ENCODE data around the gene CASD1.

Gene CASD1

DNA sequence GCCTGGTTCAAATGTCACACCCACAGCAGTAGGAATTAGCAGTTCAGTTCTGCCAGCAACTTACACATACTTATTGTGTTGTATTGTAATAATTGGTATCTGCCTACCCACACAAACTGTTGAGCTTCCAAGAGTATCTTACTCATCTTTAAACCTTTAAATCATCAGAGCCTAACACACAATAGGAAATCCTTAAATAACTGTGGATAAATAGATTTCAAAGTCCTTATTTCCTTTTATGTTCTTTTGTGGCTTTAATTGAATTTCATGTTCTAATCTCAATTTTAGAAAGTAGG, 3.9 kb downstream of the CASD1 start:
- no peak for DNase-seq

- DNase-seq = no peak
Observed at GRCh38 chr7:94514140-94514889, 4.7 kb downstream of the CASD1 start.

DNA sequence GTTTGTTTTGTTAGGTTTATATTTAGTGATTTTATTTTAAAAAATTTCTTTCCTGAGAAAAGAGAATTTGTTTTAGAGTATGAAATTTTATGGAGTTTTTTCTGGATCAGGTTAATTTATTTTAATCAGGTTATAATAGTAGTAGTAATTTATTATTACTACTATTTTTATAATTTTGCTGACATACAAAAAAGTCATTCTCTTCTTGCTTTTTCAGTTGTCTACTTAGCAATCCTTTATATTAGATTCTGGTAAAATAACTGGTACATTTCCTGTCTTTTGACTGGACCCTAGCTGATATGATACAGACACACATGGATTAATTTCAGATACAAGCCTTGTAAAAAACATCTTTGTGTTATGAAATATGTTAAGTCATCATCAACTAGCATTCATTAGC, 5.3 kb downstream of the CASD1 start:
- DNase-seq = no peak

DNA sequence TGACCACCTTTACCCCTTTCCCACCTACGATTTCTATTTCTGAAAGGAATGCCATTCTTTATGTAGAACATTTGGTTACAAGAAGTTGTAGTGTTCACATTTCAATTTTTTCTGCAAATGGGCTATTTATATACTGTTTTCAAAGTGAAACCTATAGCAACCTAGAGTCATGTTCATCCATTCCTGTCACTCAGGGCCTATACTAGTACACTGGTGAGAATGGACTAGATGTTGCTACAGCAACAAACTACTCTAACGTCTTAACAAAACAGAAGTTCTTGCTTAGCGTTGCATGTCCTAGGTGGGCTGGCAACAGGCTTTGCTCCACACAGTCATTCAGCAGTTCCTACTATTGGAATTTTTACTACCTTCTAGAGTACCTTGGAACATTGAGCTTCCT, 16.3 kb downstream of the CASD1 start:
- no peak for DNase-seq

GRCh38 chr7:94529516-94529915, 19.9 kb downstream of the CASD1 start:
- DNase-seq = no peak

DNA sequence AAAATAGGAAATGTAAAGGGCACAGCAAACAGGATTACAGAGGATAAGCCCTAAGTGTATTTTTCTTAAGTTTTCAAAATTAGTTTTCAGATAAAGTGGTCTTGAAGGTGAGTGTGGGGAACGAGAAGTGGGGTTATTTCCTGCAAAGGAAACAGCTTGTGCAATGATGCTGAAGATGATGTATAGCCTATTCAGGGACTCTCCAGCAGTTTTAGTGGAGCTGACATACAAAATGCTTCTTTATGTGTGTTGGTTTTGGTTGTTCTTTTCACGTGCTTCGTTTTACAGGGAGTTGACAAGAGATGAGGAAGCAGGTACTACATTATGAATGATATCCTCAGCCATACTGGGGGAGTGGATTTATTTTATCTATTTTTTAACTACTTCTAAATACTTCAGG, 20.5 kb downstream of the CASD1 start:
- DNase-seq = no peak

- DNase-seq = no peak
Observed at GRCh38 chr7:94532676-94533075, 23.1 kb downstream of the CASD1 start.

- no peak for DNase-seq
Observed at GRCh38 chr7:94540428-94540827, 30.8 kb downstream of the CASD1 start.

DNA sequence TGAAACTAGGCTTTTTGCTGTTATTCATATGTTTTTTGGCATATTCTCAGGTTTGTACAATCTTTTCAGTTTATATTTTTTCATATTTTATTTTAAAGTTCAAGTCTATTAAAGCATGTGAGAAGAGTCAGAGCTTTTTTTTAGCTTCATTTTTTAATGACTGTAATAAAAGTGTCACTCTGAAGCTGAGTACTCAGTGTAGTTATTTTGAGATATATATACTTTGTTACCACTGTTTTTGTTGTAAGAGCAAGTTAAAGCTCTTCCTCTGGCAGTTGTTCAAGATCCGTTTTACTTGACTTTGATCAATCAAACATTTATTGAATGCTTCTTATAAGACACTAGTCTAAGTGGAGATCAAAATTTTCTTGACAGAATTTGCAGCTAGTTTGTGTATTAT, 37.5 kb downstream of the CASD1 start:
- no peak for DNase-seq

DNA sequence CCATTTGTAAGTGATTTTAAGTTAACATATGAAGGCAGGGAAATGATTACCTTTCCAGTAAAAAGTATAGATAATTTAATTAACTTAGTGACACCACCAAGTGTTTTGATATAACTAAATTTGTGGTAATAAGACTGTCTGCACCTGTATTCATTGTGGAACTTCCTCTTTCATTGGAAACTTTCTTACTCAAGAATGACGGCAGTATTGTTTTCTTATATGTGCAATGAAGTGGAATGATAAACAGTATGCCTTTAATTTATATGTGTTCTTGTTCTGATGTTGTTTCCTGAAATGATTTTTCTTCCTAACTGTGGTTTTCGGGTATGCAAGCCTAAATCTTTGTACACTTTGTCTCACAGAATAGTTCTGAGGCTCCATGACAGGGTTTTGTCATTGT, 46.4 kb downstream of the CASD1 start:
- no peak for DNase-seq

DNA sequence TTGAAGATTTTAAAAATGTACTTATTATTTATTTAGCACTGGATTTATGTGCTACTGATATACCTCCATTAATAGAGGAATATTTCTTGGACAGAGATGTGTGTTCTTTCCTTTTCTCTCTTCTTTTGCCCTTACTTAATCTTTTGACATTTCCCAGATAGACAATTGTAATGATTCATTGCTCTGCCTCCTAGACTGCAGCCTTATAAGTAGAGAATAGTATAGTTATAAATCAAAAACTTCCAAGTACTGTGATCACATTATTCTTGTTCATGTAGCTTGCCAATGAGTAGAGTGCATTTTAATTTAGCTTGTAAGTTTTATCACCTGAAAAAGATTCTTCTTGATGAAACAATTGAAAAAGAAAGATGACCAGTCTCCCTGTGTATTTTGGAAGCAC, 47.6 kb downstream of the CASD1 start:
- DNase-seq = no peak

GRCh38 chr7:94559972-94560371, 50.4 kb downstream of the CASD1 start:
- DNase-seq = no peak

GRCh38 chr7:94561841-94562514, 52.4 kb downstream of the CASD1 start:
- no peak for DNase-seq

DNA sequence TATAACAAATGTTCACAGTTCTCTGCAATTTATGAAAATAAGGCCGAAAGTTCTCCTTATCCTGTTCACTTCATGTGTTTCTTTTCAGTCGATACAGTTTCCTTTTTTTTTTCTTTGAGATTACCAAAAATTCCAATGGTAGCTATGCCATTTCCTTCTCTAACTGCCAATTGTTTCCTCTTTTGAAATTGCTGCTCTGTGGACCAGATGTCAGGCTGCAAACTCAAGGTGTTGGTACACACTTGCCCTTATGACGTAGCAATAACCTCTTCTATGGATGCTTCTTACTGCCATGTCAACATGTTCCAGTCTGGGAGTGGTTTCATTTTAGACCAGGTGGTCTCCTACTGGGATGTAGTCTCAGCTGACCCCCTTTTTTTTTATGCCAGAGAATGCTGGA, 52.9 kb downstream of the CASD1 start:
- no peak for DNase-seq

DNA sequence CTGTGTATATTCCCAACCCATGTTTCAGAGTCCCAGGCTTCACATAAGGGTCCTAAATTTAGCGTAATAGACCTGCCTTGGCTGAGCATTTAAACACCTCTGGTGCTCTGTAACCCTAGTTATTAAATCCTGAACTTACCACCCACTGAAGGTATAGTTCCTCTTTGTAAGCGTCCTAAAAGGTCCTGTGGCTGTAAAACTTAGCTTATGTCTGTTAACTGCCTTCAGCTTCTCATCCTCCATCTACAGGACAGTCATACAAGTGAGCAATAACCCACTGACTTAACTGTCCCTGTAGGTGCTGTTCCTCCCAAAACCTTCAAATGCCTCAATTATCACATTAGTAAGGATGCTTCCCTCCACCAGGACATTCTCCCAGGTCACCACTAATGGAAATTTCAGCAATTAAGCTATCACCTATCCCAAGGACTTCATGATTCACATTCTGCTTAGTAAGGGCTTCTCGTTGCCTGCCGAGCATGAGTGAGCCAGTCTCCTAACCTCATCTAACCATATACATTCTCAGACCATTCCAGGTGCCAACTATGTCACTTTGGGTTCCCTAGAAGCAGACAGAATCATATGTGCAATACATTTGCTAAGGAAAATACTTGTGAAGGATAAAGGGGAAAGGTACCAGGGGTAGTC, 55.8 kb downstream of the CASD1 start:
- DNase-seq = no peak

DNA sequence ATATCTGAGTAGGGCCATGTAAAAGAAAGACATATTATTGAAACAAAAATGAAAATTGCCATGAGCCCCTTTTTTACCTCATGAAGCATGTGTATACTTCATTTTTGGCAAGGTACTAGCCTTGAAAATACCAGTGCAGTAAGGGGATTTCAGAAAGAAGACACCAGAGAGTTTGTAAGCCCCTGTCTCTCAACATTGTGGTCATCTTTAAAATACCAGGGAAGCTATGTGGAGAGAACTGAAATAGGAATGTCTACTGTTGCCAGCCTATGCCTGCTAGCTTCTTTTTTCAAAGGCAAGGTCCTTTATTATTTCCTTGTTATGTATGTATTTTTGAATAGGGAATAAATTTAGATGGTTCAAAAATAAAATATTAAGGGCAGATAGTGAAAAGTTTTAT, 57.8 kb downstream of the CASD1 start:
- DNase-seq = no peak

DNA sequence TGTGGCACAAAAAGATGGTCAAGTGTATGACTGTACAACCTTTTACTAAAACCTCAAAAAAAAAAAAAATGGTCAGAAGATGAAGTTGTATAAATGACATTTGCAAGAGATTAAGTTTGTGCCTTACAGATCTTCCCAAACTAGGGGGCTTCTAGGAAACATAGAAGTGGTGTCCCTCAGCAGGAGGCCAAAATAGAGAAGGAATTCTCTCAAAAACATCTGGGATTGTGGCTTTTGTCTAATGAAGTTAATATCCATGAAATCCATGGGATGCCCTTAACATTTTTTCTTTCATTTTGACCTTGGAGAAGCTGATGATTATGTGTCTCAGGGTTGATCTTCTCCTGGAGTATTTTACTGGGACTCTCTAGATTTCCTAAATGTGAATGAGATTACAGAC, 62.2 kb downstream of the CASD1 start:
- DNase-seq = no peak

DNA sequence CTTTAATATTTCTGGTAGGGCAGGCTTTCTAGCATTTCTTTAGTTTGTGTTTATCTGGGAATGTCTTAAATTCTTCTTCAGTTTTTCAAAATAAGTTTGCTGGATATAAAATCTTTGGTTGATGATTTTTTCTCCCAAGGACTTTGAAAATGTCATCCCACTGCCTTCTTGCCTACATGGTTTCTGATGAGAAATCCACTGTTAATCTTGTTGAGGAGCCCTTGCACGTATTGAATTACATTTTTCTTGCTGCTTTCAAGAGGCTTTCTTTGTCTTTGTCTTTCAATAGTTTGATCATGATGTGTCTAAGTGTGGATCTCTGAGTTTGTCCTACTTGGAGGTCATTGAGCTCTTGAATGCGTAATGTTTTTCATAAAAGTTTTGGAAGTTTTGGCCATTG, 66.0 kb downstream of the CASD1 start:
- no peak for DNase-seq

DNA sequence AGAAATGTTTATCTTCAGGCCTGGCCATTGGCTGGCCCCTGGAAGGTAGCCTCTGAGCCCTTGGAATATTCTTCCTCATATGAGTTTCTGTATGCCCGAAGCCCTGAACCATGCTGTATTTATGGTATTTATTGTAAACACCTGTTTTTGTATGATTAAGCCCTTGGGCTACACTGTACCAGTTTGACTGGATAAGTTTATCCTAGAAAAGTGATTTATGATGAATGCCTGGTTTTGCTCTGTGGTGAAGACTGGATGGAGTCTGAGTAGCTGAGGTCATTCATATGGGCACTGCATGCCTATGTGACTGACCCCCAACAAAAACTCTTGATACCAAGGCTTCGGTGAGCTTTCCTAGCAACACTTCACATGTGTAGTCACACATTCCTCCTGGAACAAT, 66.7 kb downstream of the CASD1 start:
- DNase-seq = no peak

- DNase-seq = no peak
Observed at GRCh38 chr7:94577357-94577756, 67.7 kb downstream of the CASD1 start.

- DNase-seq = no peak
Observed at GRCh38 chr7:94578614-94579013, 69.0 kb downstream of the CASD1 start.

DNA sequence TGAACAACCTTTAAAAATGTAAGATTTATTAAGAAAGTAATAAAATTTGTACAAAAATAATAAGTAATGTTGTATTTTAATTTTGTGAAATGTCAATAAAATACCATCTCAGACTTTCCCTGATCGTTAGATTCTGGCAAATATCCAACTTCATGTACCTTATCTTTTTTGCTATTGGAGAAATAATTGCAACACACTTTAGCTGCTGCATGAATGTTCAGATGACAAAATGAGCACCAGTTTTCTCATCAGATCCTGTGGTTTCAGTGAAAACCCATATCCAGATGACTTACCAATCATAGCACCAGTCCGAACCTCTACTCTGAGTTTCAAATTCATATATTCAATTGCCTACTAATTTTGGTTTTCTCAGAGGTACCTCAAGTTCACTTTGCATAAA, 69.9 kb downstream of the CASD1 start:
- DNase-seq = no peak

DNA sequence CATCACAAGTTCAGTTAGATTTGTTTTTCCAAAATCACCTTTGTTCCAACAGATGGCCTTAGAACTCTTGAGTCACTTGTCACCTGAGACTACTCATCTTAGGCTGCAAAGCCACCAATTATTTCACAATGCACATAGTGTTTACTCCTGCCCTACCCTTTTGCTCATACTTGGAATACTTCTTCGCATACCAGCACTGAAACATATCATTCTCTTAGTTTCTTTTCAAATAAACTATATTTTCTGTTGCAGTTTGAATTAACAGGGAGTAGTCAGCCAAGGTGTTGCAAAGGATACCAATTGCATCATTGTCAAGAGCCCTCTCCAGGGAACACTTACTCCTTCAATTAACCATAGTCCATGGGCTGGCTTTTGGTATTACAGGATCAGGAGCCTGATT, 71.0 kb downstream of the CASD1 start:
- no peak for DNase-seq

GRCh38 chr7:94584113-94584512, 74.5 kb downstream of the CASD1 start:
- no peak for DNase-seq
